Umbilical cord (tissue), 2 donors: ENCODE results near the gene GRIA1. TPM values are rescaled to one million over a fixed set of nuclear protein-coding genes. Genes with fewer than 3 reads are reported as not detected.

Experiments used
- DNase-seq: peaks from one replicate; pipeline ENCODE4 v3.0.0-alpha.2; 2015; ENCODE audit warnings: low spot score
- total RNA-seq: library from RNA; depleted of rRNA; stranded (reverse); fragments of >200 nt; gene quantifications from one replicate; pipeline ENCODE4 v1.2.3, GENCODE V29; 2014; ENCODE audit warnings: low replicate concordance; ENCODE audit not compliant: insufficient read depth

Gene GRIA1
- total RNA-seq, 1 donor from 2014 or later, result 0.72 TPM

- peak; percentile 71 for DNase-seq
Observed at GRCh38 chr5:153610811-153611210, 120.3 kb downstream of the GRIA1 start.

GRCh38 chr5:153613144-153613543 is 122.7 kb downstream of the GRIA1 start:
- DNase-seq, result no peak

GRCh38 chr5:153613672-153614071 is 123.2 kb downstream of the GRIA1 start:
- no peak for DNase-seq

- no peak for DNase-seq
Observed at GRCh38 chr5:153617190-153617589, 126.7 kb downstream of the GRIA1 start.

GRCh38 chr5:153618307-153618706 is 127.8 kb downstream of the GRIA1 start:
- no peak for DNase-seq

- DNase-seq, result no peak
Observed at GRCh38 chr5:153618867-153619266, 128.4 kb downstream of the GRIA1 start.

- no peak for DNase-seq
Observed at GRCh38 chr5:153619771-153620170, 129.3 kb downstream of the GRIA1 start.

- no peak for DNase-seq
Observed at GRCh38 chr5:153623124-153623523, 132.7 kb downstream of the GRIA1 start.

- DNase-seq, result no peak
Observed at GRCh38 chr5:153623751-153624450, 133.4 kb downstream of the GRIA1 start.

GRCh38 chr5:153624451-153624765 is 133.9 kb downstream of the GRIA1 start:
- peak; percentile 2 for DNase-seq

GRCh38 chr5:153625826-153626354 is 135.4 kb downstream of the GRIA1 start:
- DNase-seq, result no peak

GRCh38 chr5:153626836-153627235 is 136.4 kb downstream of the GRIA1 start:
- no peak for DNase-seq

GRCh38 chr5:153629027-153629895 is 138.8 kb downstream of the GRIA1 start:
- peak; percentile 65 for DNase-seq

- no peak for DNase-seq
Observed at GRCh38 chr5:153630546-153630945, 140.1 kb downstream of the GRIA1 start.

- DNase-seq, result no peak
Observed at GRCh38 chr5:153632748-153633290, 142.3 kb downstream of the GRIA1 start.

- no peak for DNase-seq
Observed at GRCh38 chr5:153636670-153637451, 146.4 kb downstream of the GRIA1 start.

GRCh38 chr5:153640293-153640692 is 149.8 kb downstream of the GRIA1 start:
- DNase-seq, result no peak

- DNase-seq, result no peak
Observed at GRCh38 chr5:153641183-153641688, 150.8 kb downstream of the GRIA1 start.

GRCh38 chr5:153654504-153655200 is 164.2 kb downstream of the GRIA1 start:
- DNase-seq, result no peak

GRCh38 chr5:153655201-153655510 is 164.7 kb downstream of the GRIA1 start:
- no peak for DNase-seq

- no peak for DNase-seq
Observed at GRCh38 chr5:153658149-153658548, 167.7 kb downstream of the GRIA1 start.
